H1 (cell line): ENCODE results near the gene RIMBP2. TPM values are rescaled to one million over a fixed set of nuclear protein-coding genes. Genes with fewer than 3 reads are reported as not detected.
A peak's percentile ranks its signal among the peaks of the same experiment; 100 is the strongest.

Experiments used
- CTCF ChIA-PET: fragments of 300-600 bp; sonication (Branson Sonifier 250); formaldehyde crosslinking; loops from one replicate; lab custom pipeline; 2021; ENCODE audit not compliant: partially characterized antibody; lab: Charles Lee
- POLR2A ChIA-PET: fragments of 300-600 bp; sonication (Branson Sonifier 250); formaldehyde crosslinking; loops from one replicate; lab custom pipeline; 2021; ENCODE audit warnings: inconsistent platforms; ENCODE audit not compliant: partially characterized antibody; lab: Charles Lee
- DNase-seq, 2 experiments: peaks; one replicate each; pipeline versions ENCODE4 v3.0.0 to v3.0.0-alpha.2; 2010 to 2022; ENCODE audit warnings: low spot score in 2 of 2, low read depth in 1 of 2, mixed read lengths in 1 of 2
- FAIRE-seq: peaks from 2 replicates; lab custom pipeline; 2011; peaks lifted over from hg19 to GRCh38; lab: Jason Lieb, UNC
- H2AFZ ChIP-seq: 2 replicates; pipeline ENCODE4 v1.8.1; 2012; ENCODE audit warnings: low read length, inconsistent platforms
- H2AK5ac ChIP-seq: 2 replicates; pipeline ENCODE4 v1.6.1; 2013; ENCODE audit warnings: low read depth, low read length
- H2BK120ac ChIP-seq: replicated peaks from 2 replicates; pipeline ENCODE3; 2013; ENCODE audit warnings: low read depth, low read length, inconsistent platforms
- H2BK12ac ChIP-seq: 2 replicates; pipeline ENCODE4 v1.6.1; 2013; ENCODE audit warnings: low read depth, low read length
- H2BK15ac ChIP-seq: 2 replicates; pipeline ENCODE4 v1.6.1; 2013; ENCODE audit warnings: low read length
- H2BK20ac ChIP-seq: 2 replicates; pipeline ENCODE4 v1.6.1; 2013; ENCODE audit warnings: low read length
- H2BK5ac ChIP-seq: 2 replicates; pipeline ENCODE4 v1.6.1; 2013; ENCODE audit warnings: low read depth, low read length
- H3K14ac ChIP-seq: 2 replicates; pipeline ENCODE4 v1.6.1; 2013; ENCODE audit warnings: inconsistent platforms; ENCODE audit not compliant: insufficient read length
- H3K18ac ChIP-seq: 2 replicates; pipeline ENCODE4 v1.6.1; 2013; ENCODE audit warnings: low read length; ENCODE audit errors: extremely low read depth
- H3K23ac ChIP-seq: 2 replicates; pipeline ENCODE4 v1.6.1; 2013; ENCODE audit warnings: inconsistent platforms; ENCODE audit not compliant: insufficient read length
- H3K23me2 ChIP-seq: 2 replicates; pipeline ENCODE4 v1.6.1; 2013; ENCODE audit warnings: low read depth, low read length
- H3K27ac ChIP-seq: 2 replicates; pipeline ENCODE4 v1.6.1; 2011; ENCODE audit warnings: low read depth, low read length, inconsistent platforms
- H3K27me3 ChIP-seq, 4 experiments: replicated peaks in 1 of 4; 1 replicate in 1 of 4; 2 replicates in 3 of 4; pipeline versions ENCODE4 v1.6.1 to v1.8.1; 2011 to 2013; ENCODE audit warnings: low read length in 3 of 4, mild to moderate bottlenecking in 3 of 4, inconsistent platforms in 2 of 4, mixed read lengths in 2 of 4, moderate library complexity in 1 of 4; ENCODE audit not compliant: control insufficient read depth in 3 of 4, insufficient read depth in 3 of 4; ENCODE audit errors: extremely low read depth in 1 of 4
- H3K36me3 ChIP-seq, 4 experiments: 2 replicates each; pipeline versions ENCODE4 v1.6.1 to v1.8.1; 2011 to 2013; ENCODE audit warnings: mild to moderate bottlenecking in 4 of 4, low read length in 3 of 4, moderate library complexity in 2 of 4, control low read depth in 1 of 4, inconsistent platforms in 1 of 4; ENCODE audit not compliant: insufficient read depth in 4 of 4, control insufficient read depth in 2 of 4
- H3K4ac ChIP-seq: replicated peaks from 2 replicates; pipeline ENCODE3; 2013; ENCODE audit warnings: low read length, low read depth, mixed read lengths, inconsistent platforms; ENCODE audit not compliant: insufficient read length
- H3K4me1 ChIP-seq, 4 experiments: replicated peaks in 1 of 4; 1 replicate in 1 of 4; 2 replicates in 3 of 4; pipeline versions ENCODE4 v1.6.1 to v1.8.1; 2011 to 2013; ENCODE audit warnings: low read length in 3 of 4, inconsistent platforms in 2 of 4, mixed read lengths in 1 of 4; ENCODE audit not compliant: insufficient read depth in 4 of 4, control insufficient read depth in 3 of 4
- H3K4me2 ChIP-seq, 2 experiments: 2 replicates each; pipeline versions ENCODE4 v1.6.1 to v1.8.1; 2011 to 2013; ENCODE audit warnings: low read depth in 2 of 2, low read length in 2 of 2, control low read depth in 1 of 2, inconsistent platforms in 1 of 2, mild to moderate bottlenecking in 1 of 2; ENCODE audit not compliant: insufficient read depth in 1 of 2
- H3K4me3 ChIP-seq, 4 experiments: fragments of 200-600, 300-600 bp in 1 of 4; sonication (generic), shearing (Covaris generic), sonication (Bioruptor Twin) in 1 of 4; 2 replicates each; pipeline versions ENCODE4 v1.5.1 to v1.8.1; 2011 to 2016; ENCODE audit warnings: low read length in 4 of 4, low read depth in 3 of 4, control low read depth in 2 of 4, inconsistent platforms in 2 of 4, mild to moderate bottlenecking in 2 of 4, mixed read lengths in 1 of 4, moderate library complexity in 1 of 4; ENCODE audit not compliant: insufficient read depth in 2 of 4; ENCODE audit errors: extremely low read depth in 1 of 4
- H3K56ac ChIP-seq: replicated peaks from 2 replicates; pipeline ENCODE3; 2013; ENCODE audit warnings: low read depth, mild to moderate bottlenecking, mixed read lengths, low read length, inconsistent platforms; ENCODE audit not compliant: insufficient read length
- H3K79me1 ChIP-seq: 2 replicates; pipeline ENCODE4 v1.6.1; 2013; ENCODE audit warnings: low read depth, low read length, control low read depth
- H3K79me2 ChIP-seq, 2 experiments: 2 replicates each; pipeline versions ENCODE4 v1.6.1 to v1.8.1; 2012 to 2013; ENCODE audit warnings: low read length in 2 of 2, mild to moderate bottlenecking in 2 of 2, inconsistent platforms in 1 of 2; ENCODE audit not compliant: insufficient read depth in 2 of 2, control insufficient read depth in 1 of 2
- H3K9ac ChIP-seq, 4 experiments: replicated peaks in 1 of 4; 1 replicate in 1 of 4; 2 replicates in 3 of 4; pipeline versions ENCODE4 v1.6.1 to v1.8.1; 2011 to 2013; ENCODE audit warnings: low read depth in 3 of 4, low read length in 3 of 4, control low read depth in 2 of 4, mild to moderate bottlenecking in 2 of 4, moderate library complexity in 2 of 4, inconsistent platforms in 1 of 4; ENCODE audit errors: extremely low read depth in 1 of 4
- H3K9me3 ChIP-seq, 2 experiments: 2 replicates each; pipeline versions ENCODE4 v1.6.1 to v1.8.1; 2012 to 2013; ENCODE audit warnings: mild to moderate bottlenecking in 2 of 2, moderate library complexity in 2 of 2, control low read depth in 1 of 2, inconsistent platforms in 1 of 2, low read depth in 1 of 2, low read length in 1 of 2, mixed read lengths in 1 of 2; ENCODE audit not compliant: insufficient read depth in 2 of 2
- H4K20me1 ChIP-seq, 2 experiments: replicated peaks in 1 of 2; 2 replicates each; pipeline versions ENCODE3 to v1.8.1; 2011 to 2013; ENCODE audit warnings: inconsistent platforms in 2 of 2, low read length in 2 of 2, mild to moderate bottlenecking in 1 of 2; ENCODE audit not compliant: insufficient read depth in 2 of 2, control insufficient read depth in 1 of 2
- H4K5ac ChIP-seq: 2 replicates; pipeline ENCODE4 v1.6.1; 2013; ENCODE audit warnings: low read length, low read depth, mixed read lengths, inconsistent platforms; ENCODE audit not compliant: insufficient read length
- H4K8ac ChIP-seq: 2 replicates; pipeline ENCODE4 v1.8.0; 2013; ENCODE audit warnings: mild to moderate bottlenecking, moderate library complexity, low read length, inconsistent platforms; ENCODE audit not compliant: insufficient read depth; ENCODE audit errors: extremely low read depth
- H4K91ac ChIP-seq: replicated peaks from 2 replicates; pipeline ENCODE3; 2013; ENCODE audit warnings: low read length, mixed read lengths, inconsistent platforms; ENCODE audit not compliant: insufficient read length
- ASH2L ChIP-seq: fragments of 200-600, 300-600 bp; sonication (generic); IDR thresholded peaks from one replicate; pipeline ENCODE4 v1.7.1; 2017; ENCODE audit warnings: low read length
- CREB1 ChIP-seq: IDR thresholded peaks from 2 replicates; pipeline ENCODE4 v1.6.1; 2012; ENCODE audit warnings: inconsistent platforms
- PHF8 ChIP-seq: fragments of 200-600 bp; sonication (generic); conservative IDR thresholded peaks from 2 replicates; pipeline ENCODE4 v1.7.1; 2012; ENCODE audit warnings: low read depth, mild to moderate bottlenecking, inconsistent platforms, low read length, moderate library complexity
- POLR2AphosphoS5 ChIP-seq: IDR thresholded peaks from 2 replicates; pipeline ENCODE4 v1.6.1; 2011; ENCODE audit warnings: low read depth, low read length
- RAD21 ChIP-seq, 2 experiments: IDR thresholded peaks in 1 of 2; conservative IDR thresholded peaks in 1 of 2; 2 replicates each; pipeline ENCODE4 v1.6.1; 2011; ENCODE audit warnings: low read depth in 2 of 2, low read length in 2 of 2, improper control_type of control experiment in 1 of 2, inconsistent platforms in 1 of 2, mild to moderate bottlenecking in 1 of 2, moderate library complexity in 1 of 2
- RXRA ChIP-seq: IDR thresholded peaks from 2 replicates; pipeline ENCODE4 v1.6.1; 2011; ENCODE audit warnings: low read depth, mild to moderate bottlenecking, low read length, moderate library complexity; ENCODE audit not compliant: insufficient read depth
- TAF7 ChIP-seq: optimal IDR thresholded peaks from 2 replicates; pipeline ENCODE3; 2011; ENCODE audit warnings: low read depth, mild to moderate bottlenecking, inconsistent platforms, low read length, moderate library complexity, borderline replicate concordance
- WGBS, 2 experiments: shearing (Covaris generic) in 1 of 2; methylation state at CpG; one replicate each; pipeline versions ENCODE4 v1.1.6 to v1.1.7; 2013 to 2015; ENCODE audit warnings: low lambda C conversion rate in 2 of 2, mixed read lengths in 2 of 2, inconsistent platforms in 1 of 2, low coverage in 1 of 2, missing lambda C conversion rate in 1 of 2; ENCODE audit not compliant: insufficient replicate concordance in 2 of 2, insufficient coverage in 1 of 2, insufficient read length in 1 of 2; ENCODE audit errors: extremely low coverage in 1 of 2, missing lambda C conversion rate in 1 of 2; 5-methylcytosine and 5-hydroxymethylcytosine counted together
- polyA plus RNA-seq, 7 experiments: library from polyadenylated mRNA; depleted of rRNA in 3 of 7; stranded (reverse) in 5 of 7; unstranded in 2 of 7; fragments of >200 nt in 5 of 7; fragments of 200-250 nt in 2 of 7; gene quantifications; 1 replicate in 5 of 7; 2 replicates in 1 of 7; 4 replicates in 1 of 7; pipeline versions ENCODE4 v1.2.1 to v1.2.3, GENCODE V29; 2011 to 2013; ENCODE audit warnings: missing spikeins in 2 of 7, mixed read lengths in 2 of 7
- total RNA-seq: library from RNA; stranded (reverse); fragmentation: NEBNext Ultra II Directional; extraction: Animal tissue kit (Norgen Biotek cat#: 25700); gene quantifications from 2 replicates; pipeline ENCODE4 v1.2.1, GENCODE V29; 2021
- TF ChIP-seq, protein P1 (sequence below), 3 experiments: IDR thresholded peaks; 1 replicate in 2 of 3; 2 replicates in 1 of 3; pipeline versions ENCODE4 v1.5.1 to v1.6.1; 2011; ENCODE audit warnings: low read length in 3 of 3, mild to moderate bottlenecking in 3 of 3, inconsistent platforms in 2 of 3, low read depth in 1 of 3, moderate library complexity in 1 of 3; ENCODE audit not compliant: insufficient read depth in 1 of 3; ENCODE audit errors: control extremely low read depth in 1 of 3

Gene RIMBP2
- total and polyA plus RNA-seq, 2 of the 8 experiments (the other 6 are each of a cell fraction or from before 2014, with no cell fraction given) = 0.18 to 0.65 TPM

DNA sequence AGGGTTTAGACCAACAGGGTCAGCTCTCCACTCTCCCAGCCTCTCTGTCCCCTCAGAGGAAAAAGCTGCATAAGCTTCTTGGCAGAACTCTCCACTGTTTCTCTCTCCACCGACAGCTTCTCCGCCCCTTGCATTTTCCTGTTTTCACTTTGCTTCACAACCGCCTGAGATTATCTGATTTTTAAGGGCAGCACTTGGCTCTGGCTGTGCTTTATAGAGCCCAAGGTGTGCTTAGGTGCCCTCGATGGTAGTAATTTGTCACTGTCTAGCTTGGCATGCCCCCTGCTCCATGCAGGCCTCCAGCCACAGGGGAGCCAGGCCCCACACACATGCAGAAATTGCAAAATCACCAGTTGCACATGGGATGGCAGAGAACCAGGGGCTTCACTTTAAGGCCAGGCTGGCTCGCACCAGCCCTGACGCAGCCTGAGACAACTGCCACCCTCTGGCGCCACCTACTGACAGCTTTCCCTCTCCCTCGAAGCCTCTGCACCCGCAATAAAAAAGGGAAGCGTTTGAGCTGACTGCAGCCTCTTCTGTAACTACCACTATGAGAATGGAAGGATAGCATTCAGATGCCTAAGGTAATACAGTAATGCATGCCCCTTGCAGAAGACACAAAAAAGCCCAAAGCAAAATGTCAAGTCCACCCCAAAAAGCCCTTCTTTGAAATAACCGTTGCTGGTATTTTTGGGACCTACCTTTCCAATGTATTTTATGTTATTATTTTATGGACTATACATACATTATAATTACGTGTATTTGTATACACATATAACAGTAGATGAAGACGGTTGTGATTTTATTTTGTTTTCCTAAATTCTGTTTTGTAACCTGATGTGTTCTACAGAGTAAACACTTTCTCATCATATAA is 32.0 kb upstream of the RIMBP2 start:
- H2BK15ac ChIP-seq = 0 out of 2 replicates have a peak overlapping the region, but pooled peaks have one; percentile 31
- H2AK5ac ChIP-seq = no peak overlapping the region
- H2BK5ac ChIP-seq = no peak overlapping the region
- H3K4me2 ChIP-seq = no peak overlapping the region
- H4K91ac ChIP-seq = no peak overlapping the region
- no peaks in the 10 kb centered on the region for H3K9me3 ChIP-seq
- H4K5ac ChIP-seq = no peak overlapping the region
- no peak overlapping the region for H3K23ac ChIP-seq
- H2AFZ ChIP-seq = no peak overlapping the region
- H3K4ac ChIP-seq = no peak overlapping the region
- POLR2A ChIA-PET = no interaction called here
- no peak overlapping the region for H3K14ac ChIP-seq
- no peaks in the 10 kb centered on the region; a peak in 1 of 7 replicates for H3K4me1 ChIP-seq
- CTCF ChIA-PET = interaction anchor here (0.6 to 3.9 kb wide), 67 partner anchors 8 to 679 kb away, joined by 3 to 22 read pairs (median 4); partner anchors contain the start of genes ADGRD1 and RIMBP2
- DNase-seq (peak; percentile 49 to 98), FAIRE-seq (peak; percentile 42)
- no peak overlapping the region for H3K56ac ChIP-seq
- no peak overlapping the region for H2BK20ac ChIP-seq
- WGBS, 2 experiments = 38% methylated on average over 13 of the region's 13 CpGs; no CpG with 5 or more reads in 1 of the 2 experiments
- H3K79me2 ChIP-seq = no peaks in the 10 kb centered on the region
- peaks cover 0 to 1% of the 10 kb centered on the region in 2 experiments for H4K20me1 ChIP-seq
- H3K79me1 ChIP-seq = no peaks in the 10 kb centered on the region
- no peak overlapping the region for H3K27ac ChIP-seq
- H3K9ac ChIP-seq = no peak overlapping the region
- H3K27me3 ChIP-seq = no peaks in the 10 kb centered on the region
- no peak overlapping the region; the same call in 1 of the 2 replicates for H2BK12ac ChIP-seq
- H4K8ac ChIP-seq = no peak overlapping the region
- H3K36me3 ChIP-seq = no peaks in the 10 kb centered on the region
- H3K18ac ChIP-seq = no peak overlapping the region
- H3K4me3 ChIP-seq = no peak overlapping the region
- H3K23me2 ChIP-seq = no peaks in the 10 kb centered on the region
- H2BK120ac ChIP-seq = no peak overlapping the region
- TF ChIP-seq POLR2AphosphoS5 = no peak
- no peak for TF ChIP-seq RXRA
- TF ChIP-seq, protein P1, sequence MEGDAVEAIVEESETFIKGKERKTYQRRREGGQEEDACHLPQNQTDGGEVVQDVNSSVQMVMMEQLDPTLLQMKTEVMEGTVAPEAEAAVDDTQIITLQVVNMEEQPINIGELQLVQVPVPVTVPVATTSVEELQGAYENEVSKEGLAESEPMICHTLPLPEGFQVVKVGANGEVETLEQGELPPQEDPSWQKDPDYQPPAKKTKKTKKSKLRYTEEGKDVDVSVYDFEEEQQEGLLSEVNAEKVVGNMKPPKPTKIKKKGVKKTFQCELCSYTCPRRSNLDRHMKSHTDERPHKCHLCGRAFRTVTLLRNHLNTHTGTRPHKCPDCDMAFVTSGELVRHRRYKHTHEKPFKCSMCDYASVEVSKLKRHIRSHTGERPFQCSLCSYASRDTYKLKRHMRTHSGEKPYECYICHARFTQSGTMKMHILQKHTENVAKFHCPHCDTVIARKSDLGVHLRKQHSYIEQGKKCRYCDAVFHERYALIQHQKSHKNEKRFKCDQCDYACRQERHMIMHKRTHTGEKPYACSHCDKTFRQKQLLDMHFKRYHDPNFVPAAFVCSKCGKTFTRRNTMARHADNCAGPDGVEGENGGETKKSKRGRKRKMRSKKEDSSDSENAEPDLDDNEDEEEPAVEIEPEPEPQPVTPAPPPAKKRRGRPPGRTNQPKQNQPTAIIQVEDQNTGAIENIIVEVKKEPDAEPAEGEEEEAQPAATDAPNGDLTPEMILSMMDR (IDR thresholded peaks at IDR 0.05; ENCODE audit: control extremely low read depth in 1 of 3, insufficient read depth in 1 of 3, low read depth in 1 of 3, low read length in 3 of 3) = peak; percentile 88 to 91 (median 90)
- TF ChIP-seq CREB1 = peak; percentile 45; the same call in 1 of the 2 replicates
- TF ChIP-seq TAF7 = no peak
- TF ChIP-seq PHF8 = no peak
- TF ChIP-seq ASH2L = no peak
- peak; percentile 95 to 98 for TF ChIP-seq RAD21 (IDR thresholded peaks at IDR 0.05 in 1 of 2, conservative IDR thresholded peaks at IDR 0.05 in 1 of 2; ENCODE audit: low read depth in 2 of 2, low read length in 2 of 2)
